Erythroblast (primary cell): Measurements from ENCODE around the gene TRIM9.

Experiments
- GATA1 ChIP-seq: IDR thresholded peaks from 2 replicates; pipeline ENCODE4 v1.6.1; 2011; ENCODE audit warnings: low read depth, mild to moderate bottlenecking, control low read depth, low read length, moderate library complexity
- POLR2A ChIP-seq: IDR thresholded peaks from 2 replicates; pipeline ENCODE4 v1.6.1; 2011; ENCODE audit warnings: mild to moderate bottlenecking, low read length

- TF ChIP-seq POLR2A: no peak
- no peak for TF ChIP-seq GATA1
Observed at GRCh38 chr14:51004801-51005526, 89.9 kb downstream of the TRIM9 start.
